ENCODE measurements around the gene DNAH1. TPM values are rescaled to one million over a fixed set of nuclear protein-coding genes. Genes with fewer than 3 reads are reported as not detected.
A peak's percentile ranks its signal among the peaks of the same experiment; 100 is the strongest.

The DNAH1 gene
- total RNA-seq, 1 donor from 2014 or later, result 9.6 TPM

- ATAC-seq, result no peak
- no peak for DNase-seq (ENCODE audit: low spot score)
Observed at GRCh38 chr3:52400275-52400793, 84.2 kb downstream of the DNAH1 start.

- DNase-seq (ENCODE audit: low spot score) (no peak), ATAC-seq (no peak)
Observed at GRCh38 chr3:52401021-52401420, 84.9 kb downstream of the DNAH1 start.

- no peak for DNase-seq (ENCODE audit: low spot score)
- ATAC-seq, result no peak
Observed at GRCh38 chr3:52401551-52401950, 85.4 kb downstream of the DNAH1 start.

GRCh38 chr3:52402101-52402521 is 86.0 kb downstream of the DNAH1 start:
- ATAC-seq (no peak), DNase-seq (ENCODE audit: low spot score) (no peak)

- DNase-seq (ENCODE audit: low spot score), result no peak
- no peak for ATAC-seq
Observed at GRCh38 chr3:52402706-52403270, 86.7 kb downstream of the DNAH1 start.

GRCh38 chr3:52403271-52403841 is 87.2 kb downstream of the DNAH1 start:
- DNase-seq (ENCODE audit: low spot score), result no peak
- no peak for ATAC-seq

GRCh38 chr3:52403955-52404354 is 87.8 kb downstream of the DNAH1 start:
- DNase-seq (ENCODE audit: low spot score), result no peak
- no peak for ATAC-seq

- ATAC-seq, result no peak
- DNase-seq (ENCODE audit: low spot score), result no peak
Observed at GRCh38 chr3:52404391-52404790, 88.3 kb downstream of the DNAH1 start.

GRCh38 chr3:52405066-52405465 is 88.9 kb downstream of the DNAH1 start:
- no peak for DNase-seq (ENCODE audit: low spot score)
- no peak for ATAC-seq

- DNase-seq (ENCODE audit: low spot score), result no peak
- no peak for ATAC-seq
Observed at GRCh38 chr3:52405601-52406110, 89.5 kb downstream of the DNAH1 start.

GRCh38 chr3:52406231-52406661 is 90.1 kb downstream of the DNAH1 start:
- ATAC-seq (no peak), DNase-seq (ENCODE audit: low spot score) (no peak)

GRCh38 chr3:52406791-52407510 is 90.8 kb downstream of the DNAH1 start:
- DNase-seq (ENCODE audit: low spot score) (no peak), ATAC-seq (no peak)

- DNase-seq (ENCODE audit: low spot score) (no peak), ATAC-seq (no peak)
Observed at GRCh38 chr3:52407779-52408178, 91.7 kb downstream of the DNAH1 start.

- no peak for ATAC-seq
- DNase-seq (ENCODE audit: low spot score), result no peak
Observed at GRCh38 chr3:52408466-52408865, 92.3 kb downstream of the DNAH1 start.

- DNase-seq (ENCODE audit: low spot score) (no peak), ATAC-seq (no peak)
Observed at GRCh38 chr3:52415800-52416199, 99.7 kb downstream of the DNAH1 start.

GRCh38 chr3:52420388-52420787 is 104.3 kb downstream of the DNAH1 start:
- DNase-seq (ENCODE audit: low spot score) (no peak), ATAC-seq (no peak)

GRCh38 chr3:52422669-52423068 is 106.5 kb downstream of the DNAH1 start:
- DNase-seq (ENCODE audit: low spot score) (no peak), ATAC-seq (no peak)

GRCh38 chr3:52423173-52423572 is 107.1 kb downstream of the DNAH1 start:
- ATAC-seq, result no peak
- DNase-seq (ENCODE audit: low spot score), result no peak

GRCh38 chr3:52428151-52429005 is 112.3 kb downstream of the DNAH1 start:
- DNase-seq (ENCODE audit: low spot score) (no peak), ATAC-seq (peak; percentile 96)

- no peak for ATAC-seq
Observed at GRCh38 chr3:52429031-52429430, 112.9 kb downstream of the DNAH1 start.

More at GRCh38 chr3:52429031-52429430, 112.9 kb downstream of the DNAH1 start:
- no peak for DNase-seq (ENCODE audit: low spot score)
